AG09319 (cell line): Measurements from ENCODE around the gene FAM3D.

ENCODE experiments used
- DNase-seq: peaks from one replicate; pipeline ENCODE4 v3.0.0-alpha.2; 2010; ENCODE audit warnings: low read depth; ENCODE audit errors: extremely low read depth
- CTCF ChIP-seq: IDR thresholded peaks from 2 replicates; pipeline ENCODE4 v1.5.1; 2011; ENCODE audit warnings: low read depth, mild to moderate bottlenecking, inconsistent platforms, low read length, moderate library complexity

Gene FAM3D

DNA sequence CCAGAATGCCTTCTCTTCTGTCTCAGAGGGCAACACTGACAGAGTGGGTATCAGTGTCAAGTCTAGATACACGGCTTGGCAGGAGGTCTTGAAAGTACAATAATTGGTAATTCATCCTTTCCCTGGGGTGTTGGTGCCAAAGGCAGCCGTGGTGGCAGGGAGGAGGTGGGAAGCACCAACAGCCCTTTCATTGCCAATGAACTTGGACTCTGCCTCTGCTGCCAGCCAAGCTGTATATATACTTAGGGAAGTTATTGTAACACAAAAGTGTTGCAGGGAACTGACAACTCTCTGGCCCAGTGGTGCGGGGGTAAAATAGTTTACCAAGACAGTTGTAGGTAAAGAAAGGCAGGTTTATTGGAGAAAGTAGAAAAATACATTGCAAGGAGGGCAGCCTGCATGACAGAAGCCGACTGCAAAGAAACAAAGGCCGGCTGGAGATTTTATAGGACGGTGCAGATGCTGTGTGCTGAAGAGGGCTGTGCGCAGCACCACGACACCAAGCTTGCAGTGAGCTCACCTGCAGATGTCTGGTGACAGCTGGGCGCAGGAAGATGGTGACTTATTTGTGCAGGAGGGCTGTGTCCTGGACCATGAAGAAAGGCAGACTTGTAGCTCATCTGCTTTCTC, 4.0 kb upstream of the FAM3D start:
- TF ChIP-seq CTCF = no peak
- no peak for DNase-seq

DNA sequence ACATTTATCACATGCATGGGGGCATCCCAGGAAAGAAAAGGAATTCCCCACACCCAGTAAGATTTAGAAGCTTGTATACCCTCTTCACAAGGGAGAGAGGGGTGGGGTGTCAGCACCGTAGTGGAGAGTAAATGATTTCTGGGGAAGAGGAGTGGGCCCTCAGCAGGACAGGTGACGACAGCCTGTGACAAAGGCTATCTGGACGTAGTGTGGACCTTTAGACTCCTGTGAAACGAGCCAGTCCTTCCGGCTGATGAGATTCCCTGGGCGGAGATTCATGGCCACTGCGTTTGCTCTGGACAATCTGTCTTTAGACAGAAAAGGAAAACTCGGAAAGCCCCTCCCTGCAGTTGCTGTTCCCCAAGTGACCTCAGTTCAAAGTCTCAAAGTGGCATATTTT, 1.7 kb upstream of the FAM3D start:
- DNase-seq = no peak
- TF ChIP-seq CTCF = no peak

DNA sequence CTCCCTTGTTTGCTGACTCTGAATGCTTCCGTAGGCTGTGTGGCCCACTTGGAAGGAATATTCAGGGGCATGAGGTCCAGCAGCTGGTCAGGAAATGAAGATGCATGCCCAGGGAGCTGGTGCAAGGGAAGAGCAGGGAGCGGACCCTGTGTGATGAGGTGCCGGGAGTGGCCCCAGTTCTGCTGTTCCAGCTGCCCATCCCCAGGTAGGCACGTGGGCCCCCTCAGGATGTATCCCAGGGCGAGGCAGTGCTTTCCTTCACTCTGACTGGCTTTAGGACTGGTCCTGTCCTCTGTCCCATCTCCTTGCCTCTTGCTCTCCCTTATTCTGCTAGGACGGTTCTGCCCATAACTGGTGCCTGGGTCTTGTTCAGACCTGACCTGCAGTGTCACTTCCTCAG, 1.1 kb upstream of the FAM3D start:
- no peak for TF ChIP-seq CTCF
- no peak for DNase-seq

DNA sequence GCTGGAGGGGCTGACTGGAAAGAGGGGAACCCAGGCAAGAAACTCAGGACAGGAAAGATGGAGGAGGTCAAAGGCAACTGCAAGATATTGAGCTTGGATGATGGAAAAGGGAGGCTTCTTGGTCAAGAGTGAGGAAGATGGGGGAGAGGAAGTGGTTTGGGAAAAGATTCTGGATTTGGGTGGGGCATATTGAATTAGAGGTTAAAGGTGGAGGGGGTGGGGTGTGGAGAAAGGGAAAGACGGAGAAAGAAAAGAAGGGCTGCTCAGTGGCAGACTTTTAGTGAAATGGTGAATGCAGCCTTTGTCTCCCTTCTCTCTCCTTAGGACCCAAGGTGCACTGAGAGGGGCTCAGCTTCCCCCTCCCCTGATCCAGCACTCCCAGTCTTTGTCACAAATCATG, 655 bp upstream of the FAM3D start:
- DNase-seq = no peak
- no peak for TF ChIP-seq CTCF

DNA sequence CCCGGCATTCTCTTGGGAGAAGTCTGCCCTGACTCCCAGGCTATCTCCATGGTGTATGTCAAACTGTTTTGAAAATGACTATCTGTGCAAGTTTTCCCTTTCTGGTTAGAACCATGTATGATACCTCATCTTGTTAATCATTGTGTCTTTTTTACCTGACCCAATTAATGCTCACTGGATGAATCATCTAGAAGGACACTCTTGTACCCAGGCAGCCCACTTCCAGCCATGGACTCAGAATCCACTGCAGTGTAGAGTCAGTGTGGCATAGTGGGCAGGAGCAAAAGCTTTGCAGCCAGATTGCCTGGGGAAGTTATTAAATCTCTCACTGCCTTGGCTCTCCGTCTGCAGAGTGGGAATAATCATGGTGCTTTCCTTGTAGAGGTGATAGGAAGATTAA, 1.2 kb downstream of the FAM3D start:
- TF ChIP-seq CTCF = no peak
- no peak for DNase-seq

- DNase-seq = no peak
- TF ChIP-seq CTCF = no peak
Observed at GRCh38 chr3:58664611-58665010, 2.0 kb downstream of the FAM3D start.

DNA sequence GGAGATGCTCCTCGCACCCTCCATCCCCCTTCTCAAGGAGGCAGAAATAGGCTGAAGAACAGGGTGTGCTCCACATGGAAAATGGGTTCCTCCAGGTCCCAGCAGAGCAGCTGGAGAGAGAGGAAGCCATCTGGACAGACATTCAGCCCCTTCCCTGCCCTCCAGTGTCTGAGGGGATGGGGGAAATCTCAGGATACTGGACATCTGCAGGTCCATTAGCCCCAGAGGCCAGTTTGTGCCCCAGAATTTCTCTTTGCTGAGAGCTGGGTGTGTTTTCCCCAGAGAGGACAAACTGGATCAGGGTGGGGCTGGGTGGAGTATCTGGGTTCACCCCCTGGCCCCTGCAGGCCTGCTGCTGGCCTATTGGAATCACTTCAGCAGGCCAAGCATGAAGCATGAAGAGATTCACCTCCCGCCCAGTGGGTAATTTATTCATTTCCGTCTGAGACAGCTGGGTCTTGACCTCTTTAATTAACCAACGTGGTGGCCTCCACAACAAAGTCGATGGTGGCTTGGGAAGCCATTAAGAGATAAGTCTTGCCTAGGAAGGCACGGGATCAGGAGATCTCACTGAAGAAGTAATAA, 4.6 kb downstream of the FAM3D start:
- TF ChIP-seq CTCF = no peak
- DNase-seq = no peak
